Fibroblast of upper back skin (primary cell): Measurements from ENCODE around the gene OPHN1.
A peak's percentile ranks its signal among the peaks of the same experiment; 100 is the strongest.
"Not testable (repeated sequence)": the region's sequence is repeated elsewhere in the genome, so short reads cannot be mapped to it uniquely, and the experiment has no call there.

Source experiments
- DNase-seq: peaks from one replicate; pipeline ENCODE4 v3.0.0-alpha.2; 2013

Gene OPHN1

GRCh38 chrX:68421636-68422035, 11.7 kb downstream of the OPHN1 start:
- DNase-seq, result peak; percentile 35

GRCh38 chrX:68420559-68420958, 12.7 kb downstream of the OPHN1 start:
- peak; percentile 23 for DNase-seq

- no peak for DNase-seq
Measured at GRCh38 chrX:68419975-68420374, 13.3 kb downstream of the OPHN1 start.

- DNase-seq, result no peak
Measured at GRCh38 chrX:68417651-68418050, 15.6 kb downstream of the OPHN1 start.

GRCh38 chrX:68416592-68416991, 16.7 kb downstream of the OPHN1 start:
- DNase-seq, result no peak

GRCh38 chrX:68415316-68415715, 18.0 kb downstream of the OPHN1 start:
- DNase-seq, result peak; percentile 72

GRCh38 chrX:68413254-68413653, 20.0 kb downstream of the OPHN1 start:
- no peak for DNase-seq

GRCh38 chrX:68411729-68412128, 21.6 kb downstream of the OPHN1 start:
- no peak for DNase-seq

- DNase-seq, result no peak
Measured at GRCh38 chrX:68409194-68409593, 24.1 kb downstream of the OPHN1 start.

- DNase-seq, result no peak
Measured at GRCh38 chrX:68403522-68403921, 29.8 kb downstream of the OPHN1 start.

- no peak for DNase-seq
Measured at GRCh38 chrX:68403038-68403437, 30.3 kb downstream of the OPHN1 start.

GRCh38 chrX:68402094-68402493, 31.2 kb downstream of the OPHN1 start:
- no peak for DNase-seq

GRCh38 chrX:68398291-68398690, 35.0 kb downstream of the OPHN1 start:
- DNase-seq, result peak; percentile 44

- DNase-seq, result no peak
Measured at GRCh38 chrX:68396953-68397352, 36.3 kb downstream of the OPHN1 start.

- not testable (repeated sequence) for DNase-seq
Measured at GRCh38 chrX:68389419-68389960, 43.8 kb downstream of the OPHN1 start.

- no peak for DNase-seq
Measured at GRCh38 chrX:68387776-68388175, 45.5 kb downstream of the OPHN1 start.

- no peak for DNase-seq
Measured at GRCh38 chrX:68383540-68383939, 49.8 kb downstream of the OPHN1 start.

- DNase-seq, result not testable (repeated sequence)
Measured at GRCh38 chrX:68377579-68377978, 55.7 kb downstream of the OPHN1 start.

- DNase-seq, result no peak
Measured at GRCh38 chrX:68376373-68376772, 56.9 kb downstream of the OPHN1 start.

GRCh38 chrX:68375803-68376202, 57.5 kb downstream of the OPHN1 start:
- peak; percentile 49 for DNase-seq

GRCh38 chrX:68372665-68373064, 60.6 kb downstream of the OPHN1 start:
- no peak for DNase-seq

- no peak for DNase-seq
Measured at GRCh38 chrX:68369559-68369958, 63.7 kb downstream of the OPHN1 start.

- peak; percentile 7 for DNase-seq
Measured at GRCh38 chrX:68365341-68365740, 68.0 kb downstream of the OPHN1 start.

GRCh38 chrX:68363984-68364383, 69.3 kb downstream of the OPHN1 start:
- DNase-seq, result no peak

- no peak for DNase-seq
Measured at GRCh38 chrX:68358679-68359078, 74.6 kb downstream of the OPHN1 start.

GRCh38 chrX:68355629-68355920, 77.7 kb downstream of the OPHN1 start:
- DNase-seq, result no peak
